ENCODE data around the gene UBAC1.

DNA sequence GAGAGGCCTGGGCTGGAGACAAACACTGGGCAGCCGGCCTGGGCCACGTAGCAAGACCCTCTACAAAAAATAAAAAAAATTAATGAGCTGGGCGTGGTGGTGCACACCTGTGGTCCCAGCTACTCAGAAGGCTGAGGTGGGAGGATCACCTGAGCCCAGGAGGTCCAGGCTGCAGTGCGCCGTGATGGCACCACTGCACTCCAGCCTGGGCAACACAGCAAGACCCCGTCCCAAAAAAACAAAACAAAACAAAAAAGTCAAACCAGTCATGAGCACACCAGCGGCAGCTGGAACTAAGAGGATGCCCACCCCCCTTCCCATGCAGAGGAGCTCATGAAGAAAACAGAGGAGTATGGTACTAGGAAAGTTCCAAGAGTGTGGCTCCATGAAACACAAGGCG lies 2.2 kb upstream of the UBAC1 start:
- TF ChIP-seq, protein P1, sequence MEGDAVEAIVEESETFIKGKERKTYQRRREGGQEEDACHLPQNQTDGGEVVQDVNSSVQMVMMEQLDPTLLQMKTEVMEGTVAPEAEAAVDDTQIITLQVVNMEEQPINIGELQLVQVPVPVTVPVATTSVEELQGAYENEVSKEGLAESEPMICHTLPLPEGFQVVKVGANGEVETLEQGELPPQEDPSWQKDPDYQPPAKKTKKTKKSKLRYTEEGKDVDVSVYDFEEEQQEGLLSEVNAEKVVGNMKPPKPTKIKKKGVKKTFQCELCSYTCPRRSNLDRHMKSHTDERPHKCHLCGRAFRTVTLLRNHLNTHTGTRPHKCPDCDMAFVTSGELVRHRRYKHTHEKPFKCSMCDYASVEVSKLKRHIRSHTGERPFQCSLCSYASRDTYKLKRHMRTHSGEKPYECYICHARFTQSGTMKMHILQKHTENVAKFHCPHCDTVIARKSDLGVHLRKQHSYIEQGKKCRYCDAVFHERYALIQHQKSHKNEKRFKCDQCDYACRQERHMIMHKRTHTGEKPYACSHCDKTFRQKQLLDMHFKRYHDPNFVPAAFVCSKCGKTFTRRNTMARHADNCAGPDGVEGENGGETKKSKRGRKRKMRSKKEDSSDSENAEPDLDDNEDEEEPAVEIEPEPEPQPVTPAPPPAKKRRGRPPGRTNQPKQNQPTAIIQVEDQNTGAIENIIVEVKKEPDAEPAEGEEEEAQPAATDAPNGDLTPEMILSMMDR (IDR thresholded peaks at IDR 0.05), result no peak
- no peak for TF ChIP-seq EP300 (IDR thresholded peaks at IDR 0.05)
- TF ChIP-seq POLR2A (IDR thresholded peaks at IDR 0.05), result no peak
